ENCODE results near the gene ERC1. TPM values are rescaled to one million over a fixed set of nuclear protein-coding genes. Genes with fewer than 3 reads are reported as not detected.
A peak's percentile ranks its signal among the peaks of the same experiment; 100 is the strongest.

ERC1 gene
- total and polyA plus RNA-seq, 9 of the 15 experiments (the other 6 are each of a cell fraction or from before 2014, with no cell fraction given): 0.74 to 11.8 (median 4.8) TPM

GRCh38 chr12:1171657-1172408 is 180.8 kb downstream of the ERC1 start:
- ChIA-PET CTCF (ENCODE audit: low intra/inter-chr PET ratio) (no interaction called here), POLR2A (interaction anchor here (0.5 to 0.9 kb wide), 2 partner anchors 13 to 856 kb away, joined by 3 read pairs; no protein-coding TSS in a partner anchor)
- Histone ChIP-seq H4K20me1 (replicated peaks; ENCODE audit: control insufficient read depth, insufficient read depth, low read length) (0 out of 2 replicates have a peak, but pooled peaks cover 4% of the 10 kb centered on the region), H3K4me1 (replicated peaks in 1 of 2; ENCODE audit: control insufficient read depth in 2 of 2, insufficient read depth in 2 of 2, low read length in 2 of 2) (no peaks in the 10 kb centered on the region), H3K27ac (ENCODE audit: extremely low read depth, low read depth, low read length) (no peak overlapping the region), H3K9ac (ENCODE audit: insufficient read depth in 1 of 2, low read depth in 2 of 2, low read length in 2 of 2) (no peak overlapping the region), H3K36me3 (ENCODE audit: control insufficient read depth, insufficient read depth, low read length) (no peaks in the 10 kb centered on the region), H2AFZ (ENCODE audit: low read depth, low read length) (no peak overlapping the region), H3K79me2 (ENCODE audit: control insufficient read depth, insufficient read depth, low read length) (no peaks in the 10 kb centered on the region), H3K27me3 (ENCODE audit: control insufficient read depth in 2 of 2, insufficient read depth in 2 of 2, low read length in 2 of 2) (no peaks in the 10 kb centered on the region), H3K9me1 (ENCODE audit: control insufficient read depth, insufficient read depth, low read length) (no peaks in the 10 kb centered on the region), H3K4me3 (no peak overlapping the region), H3K9me3 (replicated peaks; ENCODE audit: control insufficient read depth, insufficient read depth, low read depth, low read length) (no peaks in the 10 kb centered on the region), H3K4me2 (ENCODE audit: insufficient read depth, low read length) (no peak overlapping the region)
- DNase-seq (ENCODE audit: extremely low read depth in 1 of 4, low spot score in 3 of 4): peak in 1 of 4 experiments; percentile 35
- 40% methylated on average over 5 of the region's 6 CpGs for WGBS (ENCODE audit: insufficient coverage, low coverage, missing lambda C conversion rate)
- intact Hi-C loops (cut with micrococcal nuclease) (no loop called here), in situ Hi-C loops (cut with MboI) (no loop called here)
- no peak for FAIRE-seq
- BruUV-seq (replicated peaks): no TSS peak
- no peak for ATAC-seq
- no peak for TF ChIP-seq ZNF830 (CRISPR knock-in tag; IDR thresholded peaks at IDR 0.05)
- peak; percentile 22; the same call in 1 of the 2 replicates for TF ChIP-seq ATF3 (IDR thresholded peaks at IDR 0.05)
- no peak for TF ChIP-seq ATF3 (CRISPR knock-in tag; conservative IDR thresholded peaks at IDR 0.05)
- TF ChIP-seq DMBX1 (CRISPR knock-in tag; IDR thresholded peaks at IDR 0.05; ENCODE audit: borderline replicate concordance): no peak
- peak; percentile 99 for TF ChIP-seq SOX6 (IDR thresholded peaks at IDR 0.05)
- TF ChIP-seq ZNF124 (CRISPR knock-in tag; IDR thresholded peaks at IDR 0.05): no peak
- TF ChIP-seq CBX1 (IDR thresholded peaks at IDR 0.05; ENCODE audit: low read depth): no peak
- TF ChIP-seq TEAD4 (IDR thresholded peaks at IDR 0.05; ENCODE audit: low read length): peak; percentile 84
- TF ChIP-seq TEAD4 (CRISPR knock-in tag; IDR thresholded peaks at IDR 0.05; ENCODE audit: borderline replicate concordance): no peak
- no peak for TF ChIP-seq MCM5 (IDR thresholded peaks at IDR 0.05; ENCODE audit: low read depth)
- peak; percentile 35; the same call in 1 of the 2 replicates for TF ChIP-seq DPF2 (IDR thresholded peaks at IDR 0.05)
- TF ChIP-seq PBX2 (CRISPR knock-in tag; IDR thresholded peaks at IDR 0.05; ENCODE audit: low read depth): 0 out of 2 replicates have a peak, but pooled peaks have one; percentile 40
- TF ChIP-seq PBX2 (tag; conservative IDR thresholded peaks at IDR 0.05; ENCODE audit: low read depth): peak; percentile 97
- no peak for TF ChIP-seq STAG1 (CRISPR knock-in tag; IDR thresholded peaks at IDR 0.05; ENCODE audit: borderline replicate concordance)
- no peak; the same call in 1 of the 2 replicates for TF ChIP-seq NBN (IDR thresholded peaks at IDR 0.05; ENCODE audit: low read depth)
- no peak for TF ChIP-seq AFF1 (IDR thresholded peaks at IDR 0.05; ENCODE audit: low read depth in 1 of 2, partially characterized antibody in 2 of 2)

All from K562 (cell line).